HFF-Myc (cell line): ENCODE data around the gene TOM1.
"Not testable (repeated sequence)": the region's sequence is repeated elsewhere in the genome, so short reads cannot be mapped to it uniquely, and the experiment has no call there.

ENCODE experiments used
- DNase-seq: peaks from one replicate; pipeline ENCODE4 v3.0.0-alpha.2; 2011; ENCODE audit warnings: low read depth; ENCODE audit errors: extremely low read depth
- H3K4me3 ChIP-seq: replicated peaks from 2 replicates; pipeline ENCODE4 v1.5.1; 2011; ENCODE audit warnings: low read depth, mild to moderate bottlenecking, control low read depth, low read length
- CTCF ChIP-seq: IDR thresholded peaks from 2 replicates; pipeline ENCODE4 v1.5.1; 2012; ENCODE audit warnings: mild to moderate bottlenecking, low read depth, low read length, control low read depth; ENCODE audit errors: missing control alignments

The TOM1 gene

GRCh38 chr22:35394810-35395563, 95.3 kb downstream of the TOM1 start:
- H3K4me3 ChIP-seq, result no peak overlapping the region
- DNase-seq, result no peak
- no peak for TF ChIP-seq CTCF

GRCh38 chr22:35396622-35397021, 96.9 kb downstream of the TOM1 start:
- DNase-seq, H3K4me3 ChIP-seq: not testable (repeated sequence)

GRCh38 chr22:35397095-35397904, 97.6 kb downstream of the TOM1 start:
- TF ChIP-seq CTCF, result no peak
- DNase-seq, result no peak
- H3K4me3 ChIP-seq, result no peak overlapping the region
